CD14-positive monocyte (primary cell): ENCODE data around the gene IFI35. TPM values are rescaled to one million over a fixed set of nuclear protein-coding genes. Genes with fewer than 3 reads are reported as not detected.
A peak's percentile ranks its signal among the peaks of the same experiment; 100 is the strongest.

Source experiments
- DNase-seq, 3 donors: peaks; one replicate each; pipeline ENCODE4 v3.0.0-alpha.2; 2011 to 2022
- H2AFZ ChIP-seq: 2 replicates; pipeline ENCODE4 v1.6.0; 2012; ENCODE audit warnings: mild to moderate bottlenecking, low read depth, low read length, inconsistent platforms; ENCODE audit not compliant: insufficient read depth, poor library complexity, severe bottlenecking
- H3K27ac ChIP-seq, 2 donors: 1 replicate in 1 of 2; 2 replicates in 1 of 2; pipeline ENCODE4 v1.5.1; 2012 to 2013; ENCODE audit warnings: low read length in 2 of 2, control low read depth in 1 of 2, inconsistent platforms in 1 of 2, low read depth in 1 of 2, mild to moderate bottlenecking in 1 of 2
- H3K27me3 ChIP-seq, 2 donors: one replicate each; pipeline versions ENCODE4 v1.6.0 to v1.6.1; 2011 to 2013; ENCODE audit warnings: low read length in 2 of 2; ENCODE audit not compliant: control insufficient read depth in 2 of 2, insufficient read depth in 2 of 2
- H3K36me3 ChIP-seq, 2 donors: replicated peaks in 1 of 2; 1 replicate in 1 of 2; 2 replicates in 1 of 2; pipeline versions ENCODE4 v1.5.1 to v1.6.1; 2012 to 2013; ENCODE audit warnings: low read length in 2 of 2, control low read depth in 1 of 2, inconsistent platforms in 1 of 2, mild to moderate bottlenecking in 1 of 2; ENCODE audit not compliant: insufficient read depth in 2 of 2, control insufficient read depth in 1 of 2
- H3K4me1 ChIP-seq, 2 donors: 1 replicate in 1 of 2; 2 replicates in 1 of 2; pipeline versions ENCODE4 v1.5.1 to v1.6.1; 2012 to 2013; ENCODE audit warnings: low read length in 2 of 2, control low read depth in 1 of 2, inconsistent platforms in 1 of 2, mild to moderate bottlenecking in 1 of 2, moderate library complexity in 1 of 2; ENCODE audit not compliant: insufficient read depth in 2 of 2, control insufficient read depth in 1 of 2
- H3K4me2 ChIP-seq: replicated peaks from 2 replicates; pipeline ENCODE3; 2012; ENCODE audit warnings: low read length, moderate library complexity, mild to moderate bottlenecking; ENCODE audit not compliant: poor library complexity, severe bottlenecking; ENCODE audit errors: extremely low read depth
- H3K4me3 ChIP-seq, 3 experiments: fragments of 200-600 bp in 1 of 3; sonication (generic) in 1 of 3; replicated peaks in 1 of 3; 1 replicate in 2 of 3; 2 replicates in 1 of 3; pipeline ENCODE4 v1.5.1; 2011 to 2013; ENCODE audit warnings: low read length in 3 of 3, mild to moderate bottlenecking in 3 of 3, control low read depth in 2 of 3, low read depth in 2 of 3, inconsistent platforms in 1 of 3, moderate library complexity in 1 of 3
- H3K79me2 ChIP-seq: 2 replicates; pipeline ENCODE4 v1.6.0; 2012; ENCODE audit warnings: mild to moderate bottlenecking, control low read depth, inconsistent platforms, low read length, moderate library complexity; ENCODE audit not compliant: insufficient read depth
- H3K9ac ChIP-seq: 2 replicates; pipeline ENCODE4 v1.6.0; 2017; ENCODE audit warnings: low read length, mild to moderate bottlenecking; ENCODE audit not compliant: insufficient read depth, poor library complexity, severe bottlenecking
- H3K9me3 ChIP-seq, 2 donors: replicated peaks in 1 of 2; 1 replicate in 1 of 2; 2 replicates in 1 of 2; pipeline versions ENCODE4 v1.5.1 to v1.6.1; 2012 to 2013; ENCODE audit warnings: low read length in 2 of 2, control low read depth in 1 of 2; ENCODE audit not compliant: control insufficient read depth in 1 of 2, insufficient read depth in 1 of 2
- H4K20me1 ChIP-seq: 2 replicates; pipeline ENCODE4 v1.6.0; 2012; ENCODE audit warnings: mild to moderate bottlenecking, low read length, control low read depth, moderate library complexity; ENCODE audit not compliant: insufficient read depth
- H3K27ac Mint-ChIP-seq, 7 donors: one replicate each; pipeline ENCODE4 v1.8.0; 2020; ENCODE audit warnings: mild to moderate bottlenecking in 7 of 7, mixed read lengths in 7 of 7, moderate library complexity in 6 of 7, inconsistent platforms in 2 of 7
- H3K27me3 Mint-ChIP-seq, 3 donors: one replicate each; pipeline ENCODE4 v1.8.0; 2021 to 2022; ENCODE audit warnings: low read depth in 3 of 3, mild to moderate bottlenecking in 3 of 3, mixed read lengths in 3 of 3, moderate library complexity in 3 of 3, inconsistent platforms in 1 of 3
- H3K36me3 Mint-ChIP-seq, 2 donors: one replicate each; pipeline ENCODE4 v1.8.0; 2020; ENCODE audit warnings: mixed read lengths in 2 of 2, inconsistent platforms in 1 of 2, mild to moderate bottlenecking in 1 of 2
- H3K4me1 Mint-ChIP-seq: one replicate; pipeline ENCODE4 v1.8.0; 2020; ENCODE audit warnings: mild to moderate bottlenecking, mixed read lengths
- H3K4me3 Mint-ChIP-seq, 2 donors: one replicate each; pipeline ENCODE4 v1.8.0; 2020; ENCODE audit warnings: mild to moderate bottlenecking in 2 of 2, mixed read lengths in 2 of 2, moderate library complexity in 1 of 2
- H3K9me3 Mint-ChIP-seq, 7 donors: one replicate each; pipeline ENCODE4 v1.8.0; 2020 to 2022; ENCODE audit warnings: mixed read lengths in 7 of 7, mild to moderate bottlenecking in 6 of 7, moderate library complexity in 6 of 7, inconsistent platforms in 2 of 7
- CTCF ChIP-seq: fragments of 200-600 bp; IDR thresholded peaks from one replicate; pipeline ENCODE4 v1.8.0; 2022; ENCODE audit warnings: antibody characterized with exemption, mild to moderate bottlenecking
- WGBS: methylation state at CpG from one replicate; pipeline ENCODE4 v1.1.5; 2013; ENCODE audit warnings: missing lambda C conversion rate; ENCODE audit not compliant: insufficient coverage; 5-methylcytosine and 5-hydroxymethylcytosine counted together
- intact Hi-C, 2 donors: fragments of 100-400 bp; cut with micrococcal nuclease; formaldehyde crosslinking; loops; one replicate each; pipeline versions ENCODE4 v1.15.0 to v1.15.1; 2023
- polyA plus RNA-seq, 3 donors: library from polyadenylated mRNA; depleted of rRNA in 1 of 3; unstranded in 2 of 3; stranded (reverse) in 1 of 3; fragments of 300-500 nt in 2 of 3; fragments of >200 nt in 1 of 3; fragmentation: Illumina TruSeq in 2 of 3; gene quantifications; 1 replicate in 2 of 3; 2 replicates in 1 of 3; pipeline ENCODE4 v1.2.3, GENCODE V29; 2012 to 2021

The IFI35 gene
- polyA plus RNA-seq, 3 donors = 76.9 to 152 (median 106) TPM

- Mint-ChIP-seq H3K4me3 (peak overlapping the region; percentile 25 to 54), H3K4me1 (peaks cover 62% of the 10 kb centered on the region), H3K9me3 (no peaks in the 10 kb centered on the region), H3K36me3 (peaks cover 32 to 34% of the 10 kb centered on the region in 2 donors), H3K27ac (peak overlapping the region; percentile 72 to 91 (median 84)), H3K27me3 (peaks cover 0 to 2% (median 0%) of the 10 kb centered on the region in 3 donors)
- peak; percentile 63 to 74 (median 73) for DNase-seq
- WGBS = 70% methylated on average over 16 of the region's 19 CpGs
- Histone ChIP-seq H3K36me3 (peaks cover 23 to 32% of the 10 kb centered on the region in 2 donors), H3K79me2 (peaks cover 19% of the 10 kb centered on the region), H3K27ac (peak overlapping the region; percentile 7 to 54), H3K4me1 (peaks cover 58 to 59% of the 10 kb centered on the region in 2 donors), H4K20me1 (peaks cover 25% of the 10 kb centered on the region), H3K9me3 (no peaks in the 10 kb centered on the region), H2AFZ (no peak overlapping the region), H3K4me3 (peak overlapping the region in 1 of 3 experiments; percentile 10), H3K4me2 (peak overlapping the region; percentile 100), H3K27me3 (no peaks in the 10 kb centered on the region), H3K9ac (no peak overlapping the region)
- TF ChIP-seq CTCF = no peak
- intact Hi-C loops = loop anchor here in 1 of 2 donors (10.0 kb wide), 1 partner anchor 107 kb away; the partner anchor contains the start of gene BRCA1
These were observed 11.6 kb downstream of the IFI35 start for GRCh38 chr17:43018008-43018853.

- Histone ChIP-seq H3K79me2 (peaks cover 19% of the 10 kb centered on the region), H3K27me3 (no peaks in the 10 kb centered on the region), H3K9me3 (no peaks in the 10 kb centered on the region), H4K20me1 (peaks cover 18% of the 10 kb centered on the region), H3K27ac (peak overlapping the region in 1 of 2 donors; percentile 54), H3K4me1 (peaks cover 55 to 57% of the 10 kb centered on the region in 2 donors), H3K36me3 (peaks cover 16 to 25% of the 10 kb centered on the region in 2 donors), H3K4me2 (peak overlapping the region; percentile 100), H2AFZ (no peak overlapping the region), H3K4me3 (peak overlapping the region in 1 of 3 experiments; percentile 10), H3K9ac (no peak overlapping the region)
- Mint-ChIP-seq H3K9me3 (no peaks in the 10 kb centered on the region), H3K27me3 (peaks cover 0 to 4% (median 0%) of the 10 kb centered on the region in 3 donors), H3K27ac (peak overlapping the region; percentile 72 to 91 (median 84)), H3K36me3 (peaks cover 27% of the 10 kb centered on the region in 2 donors), H3K4me1 (peaks cover 59% of the 10 kb centered on the region), H3K4me3 (peak overlapping the region; percentile 25 to 54)
- TF ChIP-seq CTCF = no peak
- intact Hi-C loops = loop anchor here in 1 of 2 donors (10.0 kb wide), 1 partner anchor 106 kb away; the partner anchor contains the start of gene BRCA1
- no CpG with 5 or more reads among the region's 4 CpGs for WGBS
- peak in 1 of 3 donors; percentile 35 for DNase-seq
These were observed 12.3 kb downstream of the IFI35 start for GRCh38 chr17:43018932-43019331.
